ENCODE data around the gene HS2ST1.

HS2ST1 gene

GRCh38 chr1:87074001-87074795, 159.8 kb downstream of the HS2ST1 start:
- no peak for DNase-seq

DNA sequence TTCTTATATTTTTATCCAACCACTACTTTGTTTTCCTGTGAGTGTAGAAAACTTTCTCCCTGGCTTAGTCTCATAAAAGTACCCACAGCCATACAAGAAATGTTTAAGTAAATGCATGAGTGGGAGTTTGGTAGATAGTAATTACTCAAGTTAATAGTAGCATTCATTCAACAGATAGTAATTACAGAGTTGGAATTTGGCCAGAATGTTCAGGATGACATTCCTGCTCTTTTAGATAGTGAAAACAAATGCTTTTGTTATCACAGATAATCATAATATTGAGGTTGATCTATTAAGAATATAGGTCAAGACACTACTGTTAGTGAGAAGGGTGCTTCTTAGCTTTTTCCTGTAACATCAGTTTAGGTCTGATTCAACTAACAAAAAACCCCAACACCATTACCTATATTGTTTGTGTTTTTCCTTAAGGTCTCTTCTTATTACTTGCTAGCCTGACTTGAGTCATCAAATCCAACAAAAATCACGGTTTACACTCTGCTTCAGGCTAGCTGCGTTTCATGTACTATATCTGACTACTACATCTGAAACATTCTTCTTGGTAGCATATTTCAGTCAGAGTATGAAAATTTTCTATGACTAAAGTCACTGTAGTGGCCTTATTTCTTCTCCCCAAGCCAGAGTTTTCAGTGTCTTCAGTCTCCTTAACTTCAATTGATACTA, 163.7 kb downstream of the HS2ST1 start:
- DNase-seq: no peak

GRCh38 chr1:87084244-87084836, 169.9 kb downstream of the HS2ST1 start:
- DNase-seq: no peak

DNA sequence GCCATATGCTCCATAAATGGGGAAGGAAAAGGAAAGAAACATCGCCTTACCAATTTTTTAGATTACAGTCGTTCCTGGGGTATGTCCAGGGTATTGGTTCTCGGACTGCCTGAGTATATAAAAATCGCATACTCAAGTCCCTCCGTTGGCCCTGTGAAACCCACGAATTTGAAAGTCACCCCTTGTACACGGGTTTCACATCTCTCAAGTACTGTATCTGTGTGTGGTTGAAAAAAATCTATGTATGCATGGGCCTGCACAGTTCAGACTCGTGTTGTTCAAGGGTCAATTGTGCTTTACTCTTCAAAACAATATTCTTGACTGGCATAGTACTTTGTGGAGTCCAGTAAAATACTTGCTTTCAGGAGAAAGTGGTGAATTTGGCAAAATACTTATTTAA, 171.7 kb downstream of the HS2ST1 start:
- no peak for DNase-seq

DNA sequence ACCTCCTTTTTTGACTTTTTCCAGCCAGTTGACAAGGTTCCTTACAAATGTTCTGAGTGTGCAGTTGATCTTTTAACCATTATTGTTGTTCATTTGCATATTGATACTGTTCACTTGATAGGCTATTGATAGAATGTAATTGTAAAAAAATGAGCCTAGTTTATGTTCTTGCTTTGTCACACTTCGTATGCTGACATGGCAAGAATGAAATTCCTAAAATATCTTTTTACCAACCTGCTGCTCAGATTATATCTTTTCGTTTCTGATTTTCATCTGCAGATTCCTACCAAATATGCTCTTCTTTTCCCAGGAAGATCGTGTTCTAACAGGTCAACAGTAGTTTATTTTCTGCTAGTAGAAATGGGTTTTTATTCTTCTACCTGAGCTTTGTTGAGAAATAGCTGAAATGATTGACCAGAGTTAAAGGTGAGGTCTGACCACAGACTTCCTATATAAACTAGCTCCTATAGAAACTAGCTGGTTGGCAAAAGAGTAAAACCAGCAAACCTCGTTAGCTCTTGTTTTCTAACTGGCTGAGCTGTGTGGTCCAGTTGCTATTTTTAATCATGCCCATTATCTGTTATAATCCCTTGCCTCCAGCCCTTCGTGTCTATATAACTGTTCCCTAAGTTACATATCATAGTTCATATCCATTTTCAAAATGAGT, 174.8 kb downstream of the HS2ST1 start:
- no peak for DNase-seq

- no peak for DNase-seq
These were observed 175.4 kb downstream of the HS2ST1 start for GRCh38 chr1:87089823-87090222.

- DNase-seq: no peak
These were observed 177.0 kb downstream of the HS2ST1 start for GRCh38 chr1:87091425-87091824.

DNA sequence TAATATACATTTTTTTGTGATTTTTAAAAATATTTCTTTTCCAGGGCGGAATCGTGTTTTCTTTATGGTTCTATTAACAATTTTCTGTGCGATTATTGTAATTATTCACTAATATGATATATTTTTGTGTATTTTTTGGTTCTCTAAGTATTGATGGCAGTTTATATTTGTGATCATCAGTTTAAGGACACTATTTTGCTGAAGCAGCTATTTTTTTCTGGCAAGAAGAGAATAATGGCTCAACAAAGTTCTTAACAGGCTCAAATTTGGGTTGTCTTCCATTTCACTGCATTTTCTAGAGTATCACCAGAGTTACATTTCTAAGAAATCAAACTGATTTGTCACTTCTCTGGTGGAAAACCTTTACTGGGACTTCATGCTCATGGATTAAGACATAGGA, 178.4 kb downstream of the HS2ST1 start:
- DNase-seq: no peak

GRCh38 chr1:87093286-87093685, 178.9 kb downstream of the HS2ST1 start:
- no peak for DNase-seq

- no peak for DNase-seq
These were observed 179.8 kb downstream of the HS2ST1 start for GRCh38 chr1:87094238-87094637.

GRCh38 chr1:87100271-87100670, 185.8 kb downstream of the HS2ST1 start:
- no peak for DNase-seq

- no peak for DNase-seq
These were observed 188.6 kb downstream of the HS2ST1 start for GRCh38 chr1:87103074-87103473.

GRCh38 chr1:87104140-87104539, 189.7 kb downstream of the HS2ST1 start:
- no peak for DNase-seq

DNA sequence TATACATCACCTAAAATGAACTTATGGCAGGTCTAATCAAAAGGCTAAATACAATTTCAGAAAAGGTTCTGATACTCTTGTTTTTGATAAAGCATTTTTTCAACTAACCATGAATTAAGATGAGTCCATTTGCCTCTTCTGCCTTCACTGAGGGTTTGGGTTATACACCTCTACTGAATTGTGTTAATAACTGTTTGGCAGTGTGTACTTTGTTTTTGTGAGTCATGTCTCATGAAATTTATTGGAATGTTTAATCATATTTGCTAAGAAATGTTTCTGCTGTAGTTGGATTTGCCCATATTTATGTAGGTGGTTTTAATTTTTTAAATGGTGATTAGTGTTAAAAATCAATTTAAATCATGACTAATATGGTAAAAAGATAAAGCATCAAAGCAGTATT, 190.5 kb downstream of the HS2ST1 start:
- DNase-seq: no peak

GRCh38 chr1:87106144-87106543, 191.7 kb downstream of the HS2ST1 start:
- no peak for DNase-seq

DNA sequence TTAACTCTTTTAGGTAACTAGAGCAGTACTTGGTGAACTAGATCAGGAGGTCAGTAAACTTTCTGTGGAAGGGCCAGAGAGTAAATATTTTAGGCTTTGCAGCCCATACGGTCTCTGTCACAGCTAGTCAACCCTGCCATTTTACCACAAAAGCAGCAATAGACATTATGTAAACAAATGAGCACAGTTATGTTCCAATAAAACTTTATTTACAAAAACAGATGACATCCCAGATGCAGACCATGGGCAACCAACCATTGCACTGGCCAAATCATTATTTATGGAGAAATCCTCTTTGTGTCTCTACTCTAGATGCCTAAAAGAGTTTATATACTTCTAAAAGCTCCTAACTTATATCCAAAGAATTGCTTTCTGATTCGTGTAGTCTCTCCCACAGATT, 192.4 kb downstream of the HS2ST1 start:
- no peak for DNase-seq

DNA sequence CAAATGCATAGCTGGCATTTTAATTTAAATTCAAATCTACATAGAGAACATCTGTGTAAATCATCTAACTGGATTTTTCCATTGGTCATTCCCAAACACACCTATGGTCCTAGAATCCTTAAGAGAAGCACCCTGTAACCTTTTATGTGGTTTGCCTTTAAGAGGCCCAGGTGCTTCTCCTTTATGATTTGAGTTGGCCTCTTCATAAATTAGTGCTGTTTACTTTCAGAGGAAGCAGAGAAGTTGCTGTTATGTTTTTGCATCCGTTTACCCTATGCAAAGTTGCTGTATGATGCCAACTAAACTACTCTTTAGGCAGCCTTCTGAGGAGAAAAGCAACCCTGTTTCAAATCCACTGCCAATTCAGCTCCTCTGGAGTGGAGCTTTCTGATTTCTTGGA, 193.8 kb downstream of the HS2ST1 start:
- no peak for DNase-seq

DNA sequence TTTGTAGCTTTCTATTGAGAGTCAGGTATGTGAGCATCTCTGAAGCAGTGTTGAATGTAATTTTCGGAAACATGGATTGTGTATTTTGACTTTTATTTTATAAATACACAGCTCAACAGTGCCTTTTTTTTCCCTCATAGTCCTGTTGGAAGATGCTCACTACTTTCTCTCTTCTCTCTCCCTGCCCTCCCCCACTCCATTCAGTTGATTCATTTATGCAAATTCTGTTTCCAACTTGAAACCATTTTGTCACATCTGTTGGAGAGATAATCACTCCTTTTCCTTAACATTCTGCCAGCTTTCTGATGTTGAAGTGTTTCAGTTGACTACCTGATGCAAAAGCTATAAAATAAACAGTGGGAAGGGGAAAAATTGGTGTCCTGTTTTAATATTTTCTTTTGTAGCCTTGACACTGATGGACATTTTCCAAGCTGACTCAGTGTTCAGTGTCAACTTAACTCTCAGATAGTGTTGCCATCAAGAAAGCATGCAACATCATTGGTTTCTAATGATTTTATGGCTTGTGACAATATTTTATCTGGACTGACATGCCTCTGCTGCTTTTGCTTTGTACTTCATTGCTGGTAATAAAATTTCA, 194.5 kb downstream of the HS2ST1 start:
- DNase-seq: no peak

- no peak for DNase-seq
These were observed 197.4 kb downstream of the HS2ST1 start for GRCh38 chr1:87111659-87112371.

DNA sequence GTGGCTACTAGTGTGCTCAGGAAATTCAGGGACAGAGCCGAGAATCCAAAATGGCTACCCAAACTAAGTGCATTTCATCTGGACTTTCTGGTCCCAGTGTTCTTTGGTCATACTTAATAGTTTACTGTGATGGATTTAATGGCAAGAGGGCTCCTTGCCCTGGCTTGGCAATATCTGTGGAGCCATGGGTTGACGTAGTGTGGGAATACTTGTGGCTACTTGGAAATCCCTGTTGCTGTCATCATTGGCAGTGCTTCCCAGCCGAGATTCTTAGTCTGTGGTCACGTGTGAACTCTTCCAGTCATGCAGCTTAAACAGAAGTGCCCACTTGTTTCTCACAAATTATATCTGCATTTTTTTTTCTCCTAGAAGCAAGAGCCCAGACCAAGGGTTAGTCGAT, 198.9 kb downstream of the HS2ST1 start:
- DNase-seq: no peak

GRCh38 chr1:87115317-87115890, 201.0 kb downstream of the HS2ST1 start:
- no peak for DNase-seq

DNA sequence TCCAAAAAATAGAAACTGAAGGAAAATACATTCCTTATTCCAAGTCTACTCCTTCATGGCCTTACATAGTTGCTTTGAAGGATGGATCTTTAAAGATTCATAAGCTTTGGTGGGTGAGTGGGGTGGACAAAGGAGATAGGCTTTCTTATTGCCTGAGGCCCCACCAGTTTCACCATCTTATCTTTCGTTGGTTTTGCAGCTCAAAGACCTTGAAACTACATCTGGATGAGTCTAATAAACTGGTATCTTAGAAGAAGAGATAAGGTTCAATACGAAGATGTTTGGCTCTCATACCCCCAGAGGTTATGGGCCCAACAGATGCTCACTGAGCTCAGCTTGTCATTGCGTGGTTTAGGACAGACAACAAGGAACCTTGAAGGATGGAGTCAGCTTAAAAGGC, 201.5 kb downstream of the HS2ST1 start:
- DNase-seq: no peak

All from activated T-cell treated with anti-CD3 and anti-CD28 coated beads, Interleukin-2, amount 50 U/mL, for 1 hour (primary cell).